ENCODE data around the gene ZNF667.

Gene ZNF667

DNA sequence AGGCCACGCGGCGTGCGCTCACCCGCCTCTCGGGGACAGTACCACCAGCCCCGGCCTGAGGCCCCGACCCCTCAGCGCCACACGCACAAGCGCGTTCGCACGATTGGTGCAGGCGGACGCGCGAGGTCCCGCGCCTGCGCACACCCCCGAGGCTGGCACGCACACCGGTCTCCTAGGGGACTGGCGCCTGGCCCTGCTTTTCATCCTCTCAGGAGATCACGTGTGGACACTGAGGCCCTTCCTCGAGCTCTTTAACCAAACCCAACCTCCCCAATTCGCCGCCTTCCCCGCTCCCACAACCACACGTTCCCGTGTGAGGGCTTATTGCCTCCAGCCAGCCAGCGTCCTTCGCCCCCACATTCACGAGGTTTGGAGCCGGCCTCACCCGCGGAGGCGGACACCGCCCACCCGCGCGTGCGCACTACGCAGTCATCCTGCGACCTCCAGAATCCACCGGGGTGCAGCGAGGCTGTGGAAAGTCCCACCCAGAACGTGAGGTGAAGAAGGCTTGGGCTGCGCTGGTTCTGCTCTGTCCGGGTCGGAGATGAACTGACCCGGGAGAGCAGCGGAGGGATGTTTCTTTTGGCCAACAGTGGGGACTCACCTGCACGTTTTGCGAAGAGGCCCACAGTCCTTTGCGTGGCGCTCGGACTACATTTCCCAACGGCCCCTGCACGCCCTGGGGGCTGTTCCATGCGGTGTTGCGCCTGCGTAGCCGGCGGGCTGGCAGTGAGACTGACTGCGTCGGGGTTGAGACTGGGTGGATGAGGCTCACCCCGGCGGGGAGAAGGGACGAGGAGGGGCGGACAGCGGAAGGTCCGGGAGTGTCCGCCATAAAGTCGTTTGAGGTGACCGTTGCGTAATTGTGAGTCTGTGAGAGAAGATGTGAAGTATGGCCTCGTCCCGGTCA, 539 bp upstream of the ZNF667 start:
- no peak overlapping the region for H3K4me3 ChIP-seq (ENCODE audit: low read depth, low read length)
- TF ChIP-seq, protein P1, sequence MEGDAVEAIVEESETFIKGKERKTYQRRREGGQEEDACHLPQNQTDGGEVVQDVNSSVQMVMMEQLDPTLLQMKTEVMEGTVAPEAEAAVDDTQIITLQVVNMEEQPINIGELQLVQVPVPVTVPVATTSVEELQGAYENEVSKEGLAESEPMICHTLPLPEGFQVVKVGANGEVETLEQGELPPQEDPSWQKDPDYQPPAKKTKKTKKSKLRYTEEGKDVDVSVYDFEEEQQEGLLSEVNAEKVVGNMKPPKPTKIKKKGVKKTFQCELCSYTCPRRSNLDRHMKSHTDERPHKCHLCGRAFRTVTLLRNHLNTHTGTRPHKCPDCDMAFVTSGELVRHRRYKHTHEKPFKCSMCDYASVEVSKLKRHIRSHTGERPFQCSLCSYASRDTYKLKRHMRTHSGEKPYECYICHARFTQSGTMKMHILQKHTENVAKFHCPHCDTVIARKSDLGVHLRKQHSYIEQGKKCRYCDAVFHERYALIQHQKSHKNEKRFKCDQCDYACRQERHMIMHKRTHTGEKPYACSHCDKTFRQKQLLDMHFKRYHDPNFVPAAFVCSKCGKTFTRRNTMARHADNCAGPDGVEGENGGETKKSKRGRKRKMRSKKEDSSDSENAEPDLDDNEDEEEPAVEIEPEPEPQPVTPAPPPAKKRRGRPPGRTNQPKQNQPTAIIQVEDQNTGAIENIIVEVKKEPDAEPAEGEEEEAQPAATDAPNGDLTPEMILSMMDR (IDR thresholded peaks at IDR 0.05; ENCODE audit: borderline replicate concordance, insufficient read depth, low read depth, low read length): no peak

DNA sequence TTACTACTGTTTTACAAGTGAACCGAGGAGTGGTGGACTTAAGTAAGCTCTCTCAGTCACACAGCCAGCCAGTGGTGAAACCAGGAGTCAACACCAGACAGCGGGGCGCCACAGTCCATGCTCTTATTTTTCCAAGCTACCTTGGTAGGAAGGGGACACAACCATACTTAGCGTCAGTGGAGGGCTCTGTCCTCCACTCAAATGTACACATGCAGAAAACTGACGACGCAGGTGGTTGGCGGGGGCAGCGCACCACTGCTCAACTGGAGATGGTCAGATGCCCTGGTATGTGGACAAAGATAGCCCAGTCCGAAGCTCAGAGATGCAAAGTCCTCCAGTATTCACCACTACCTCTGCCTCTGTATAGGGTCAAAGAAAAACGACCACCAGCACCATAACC, 1.1 kb downstream of the ZNF667 start:
- H3K4me3 ChIP-seq (ENCODE audit: low read depth, low read length): no peak overlapping the region
- TF ChIP-seq, protein P1 (IDR thresholded peaks at IDR 0.05; ENCODE audit: borderline replicate concordance, insufficient read depth, low read depth, low read length): no peak

DNA sequence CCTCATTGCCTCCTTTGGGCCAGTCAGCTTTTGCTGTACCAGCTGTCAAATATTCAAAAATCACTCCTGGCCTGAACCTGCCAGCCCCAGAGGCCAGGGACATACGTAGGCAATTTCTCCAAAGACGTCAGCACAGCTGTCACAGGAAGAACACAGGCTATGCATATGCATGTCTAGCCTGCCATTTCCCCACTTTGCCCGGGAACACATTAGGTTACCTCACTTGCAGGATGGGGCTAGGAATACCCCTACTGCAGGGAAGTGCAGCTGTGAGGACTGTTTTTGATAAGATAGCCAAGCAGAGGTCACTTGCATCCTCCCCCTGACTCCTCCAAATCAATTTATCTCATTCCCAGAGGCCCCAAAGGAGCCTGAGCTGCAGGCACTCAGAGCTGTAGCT, 2.8 kb downstream of the ZNF667 start:
- no peak overlapping the region for H3K4me3 ChIP-seq (ENCODE audit: low read depth, low read length)
- TF ChIP-seq, protein P1 (IDR thresholded peaks at IDR 0.05; ENCODE audit: borderline replicate concordance, insufficient read depth, low read depth, low read length): no peak

DNA sequence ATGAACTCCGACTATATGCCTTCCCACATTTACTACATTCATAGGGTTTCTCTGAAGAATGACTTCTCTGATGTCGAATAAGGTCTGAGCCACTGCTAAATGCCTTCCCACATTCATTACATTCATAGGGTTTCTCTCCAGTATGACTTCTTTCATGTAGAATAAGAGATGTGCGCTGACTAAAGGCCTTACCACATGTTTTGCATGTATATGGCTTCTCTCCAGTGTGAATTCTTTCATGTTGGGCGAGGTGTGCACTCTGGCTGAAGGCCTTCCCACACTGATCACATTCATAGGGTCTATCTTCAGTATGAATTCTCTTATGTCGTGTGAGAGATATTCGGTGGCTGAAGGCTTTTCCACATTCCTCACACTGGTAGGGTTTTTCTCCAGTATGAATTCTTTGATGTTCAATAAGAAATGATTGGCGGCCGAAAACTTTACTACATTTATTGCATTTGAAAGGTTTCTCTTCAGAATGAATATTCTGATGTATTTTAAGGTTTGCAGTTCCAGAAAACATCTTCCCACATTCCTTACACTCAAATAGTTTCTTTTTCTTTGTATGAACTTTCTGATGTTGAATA, 35.8 kb downstream of the ZNF667 start:
- no peak overlapping the region for H3K4me3 ChIP-seq (ENCODE audit: low read depth, low read length)
- TF ChIP-seq, protein P1 (IDR thresholded peaks at IDR 0.05; ENCODE audit: borderline replicate concordance, insufficient read depth, low read depth, low read length): no peak

DNA sequence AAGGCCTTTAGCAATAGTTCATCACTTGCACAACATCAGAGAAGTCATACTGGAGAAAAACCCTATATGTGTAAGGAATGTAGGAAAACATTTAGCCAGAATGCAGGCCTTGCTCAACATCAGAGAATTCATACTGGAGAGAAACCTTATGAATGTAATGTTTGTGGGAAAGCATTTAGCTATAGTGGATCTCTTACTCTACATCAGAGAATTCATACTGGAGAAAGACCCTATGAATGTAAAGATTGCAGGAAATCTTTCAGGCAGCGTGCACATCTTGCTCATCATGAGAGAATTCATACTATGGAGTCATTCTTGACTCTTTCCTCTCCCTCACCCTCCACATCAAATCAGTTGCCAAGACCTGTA, 53.2 kb downstream of the ZNF667 start:
- no peak overlapping the region for H3K4me3 ChIP-seq (ENCODE audit: low read depth, low read length)

DNA sequence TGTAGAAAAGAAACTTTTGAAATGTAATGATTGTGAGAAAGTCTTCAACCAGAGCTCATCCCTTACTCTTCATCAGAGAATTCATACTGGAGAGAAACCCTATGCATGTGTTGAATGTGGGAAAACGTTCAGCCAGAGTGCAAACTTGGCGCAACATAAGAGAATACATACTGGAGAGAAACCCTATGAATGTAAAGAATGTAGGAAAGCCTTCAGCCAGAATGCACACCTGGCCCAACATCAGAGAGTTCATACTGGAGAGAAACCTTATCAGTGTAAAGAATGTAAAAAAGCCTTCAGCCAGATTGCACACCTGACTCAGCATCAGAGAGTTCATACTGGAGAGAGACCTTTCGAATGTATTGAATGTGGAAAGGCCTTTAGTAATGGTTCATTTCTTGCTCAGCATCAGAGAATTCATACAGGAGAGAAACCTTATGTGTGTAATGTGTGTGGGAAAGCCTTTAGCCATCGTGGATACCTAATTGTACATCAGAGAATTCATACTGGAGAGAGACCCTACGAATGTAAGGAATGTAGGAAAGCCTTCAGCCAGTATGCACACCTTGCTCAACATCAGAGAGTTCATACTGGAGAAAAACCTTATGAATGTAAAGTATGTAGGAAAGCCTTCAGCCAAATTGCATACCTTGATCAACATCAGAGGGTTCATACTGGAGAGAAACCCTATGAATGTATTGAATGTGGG, 53.7 kb downstream of the ZNF667 start:
- TF ChIP-seq, protein P1 (IDR thresholded peaks at IDR 0.05; ENCODE audit: borderline replicate concordance, insufficient read depth, low read depth, low read length): no peak
- H3K4me3 ChIP-seq (ENCODE audit: low read depth, low read length): no peak overlapping the region

More for the DNA sequence above, 53.2 kb downstream of the ZNF667 start:
- TF ChIP-seq, protein P1 (IDR thresholded peaks at IDR 0.05; ENCODE audit: borderline replicate concordance, insufficient read depth, low read depth, low read length): no peak

Measured in GM12875 (cell line).